ENCODE data around the gene WNT3. TPM values are rescaled to one million over a fixed set of nuclear protein-coding genes. Genes with fewer than 3 reads are reported as not detected.
A peak's percentile ranks its signal among the peaks of the same experiment; 100 is the strongest.

Gene WNT3
- total RNA-seq, 1 donor from 2014 or later = 14.4 TPM

- Mint-ChIP-seq H3K27ac (ENCODE audit: unreplicated experiment) (no peak overlapping the region), H3K27me3 (ENCODE audit: unreplicated experiment) (peaks cover 9% of the 10 kb centered on the region), H3K4me1 (ENCODE audit: unreplicated experiment) (peaks cover 49% of the 10 kb centered on the region)
Measured at GRCh38 chr17:46814446-46814845, 4.0 kb downstream of the WNT3 start.

GRCh38 chr17:46813920-46814319, 4.6 kb downstream of the WNT3 start:
- Mint-ChIP-seq H3K4me3 (ENCODE audit: unreplicated experiment) (no peak overlapping the region), H3K27me3 (ENCODE audit: unreplicated experiment) (peaks cover 9% of the 10 kb centered on the region), H3K9me3 (ENCODE audit: unreplicated experiment) (no peaks in the 10 kb centered on the region), H3K36me3 (ENCODE audit: low read depth, unreplicated experiment) (peaks cover 7% of the 10 kb centered on the region), H3K4me1 (ENCODE audit: unreplicated experiment) (peaks cover 51% of the 10 kb centered on the region), H3K27ac (ENCODE audit: unreplicated experiment) (no peak overlapping the region)
- DNase-seq (ENCODE audit: low spot score) = no peak
- no peak for TF ChIP-seq CTCF (IDR thresholded peaks at IDR 0.05; ENCODE audit: unreplicated experiment)

More at GRCh38 chr17:46814446-46814845, 4.0 kb downstream of the WNT3 start:
- H3K9me3 Mint-ChIP-seq (ENCODE audit: unreplicated experiment) = no peaks in the 10 kb centered on the region
- no peak for DNase-seq (ENCODE audit: low spot score)
- no peak for TF ChIP-seq CTCF (IDR thresholded peaks at IDR 0.05; ENCODE audit: unreplicated experiment)
- H3K36me3 Mint-ChIP-seq (ENCODE audit: low read depth, unreplicated experiment) = peaks cover 7% of the 10 kb centered on the region
- no peak overlapping the region for H3K4me3 Mint-ChIP-seq (ENCODE audit: unreplicated experiment)

GRCh38 chr17:46812624-46813318, 5.7 kb downstream of the WNT3 start:
- H3K27me3 Mint-ChIP-seq (ENCODE audit: unreplicated experiment) = peaks cover 9% of the 10 kb centered on the region

GRCh38 chr17:46811978-46812583, 6.4 kb downstream of the WNT3 start:
- TF ChIP-seq CTCF (IDR thresholded peaks at IDR 0.05; ENCODE audit: unreplicated experiment) = no peak
- H3K27me3 Mint-ChIP-seq (ENCODE audit: unreplicated experiment) = peaks cover 7% of the 10 kb centered on the region
- peaks cover 14% of the 10 kb centered on the region for H3K36me3 Mint-ChIP-seq (ENCODE audit: low read depth, unreplicated experiment)
- H3K27ac Mint-ChIP-seq (ENCODE audit: unreplicated experiment) = no peak overlapping the region
- H3K9me3 Mint-ChIP-seq (ENCODE audit: unreplicated experiment) = no peaks in the 10 kb centered on the region
- H3K4me1 Mint-ChIP-seq (ENCODE audit: unreplicated experiment) = peaks cover 49% of the 10 kb centered on the region
- DNase-seq (ENCODE audit: low spot score) = no peak
- H3K4me3 Mint-ChIP-seq (ENCODE audit: unreplicated experiment) = no peak overlapping the region

More at GRCh38 chr17:46812624-46813318, 5.7 kb downstream of the WNT3 start:
- H3K9me3 Mint-ChIP-seq (ENCODE audit: unreplicated experiment) = no peaks in the 10 kb centered on the region
- peak overlapping the region; percentile 75 for H3K27ac Mint-ChIP-seq (ENCODE audit: unreplicated experiment)
- peak overlapping the region; percentile 42 for H3K4me3 Mint-ChIP-seq (ENCODE audit: unreplicated experiment)
- no peak for TF ChIP-seq CTCF (IDR thresholded peaks at IDR 0.05; ENCODE audit: unreplicated experiment)
- DNase-seq (ENCODE audit: low spot score) = no peak
- H3K4me1 Mint-ChIP-seq (ENCODE audit: unreplicated experiment) = peaks cover 48% of the 10 kb centered on the region
- H3K36me3 Mint-ChIP-seq (ENCODE audit: low read depth, unreplicated experiment) = peaks cover 15% of the 10 kb centered on the region

- no peak for TF ChIP-seq CTCF (IDR thresholded peaks at IDR 0.05; ENCODE audit: unreplicated experiment)
Measured at GRCh38 chr17:46810837-46811236, 7.7 kb downstream of the WNT3 start.

More at GRCh38 chr17:46810837-46811236, 7.7 kb downstream of the WNT3 start:
- peaks cover 40% of the 10 kb centered on the region for H3K4me1 Mint-ChIP-seq (ENCODE audit: unreplicated experiment)
- H3K27ac Mint-ChIP-seq (ENCODE audit: unreplicated experiment) = no peak overlapping the region
- peaks cover 14% of the 10 kb centered on the region for H3K36me3 Mint-ChIP-seq (ENCODE audit: low read depth, unreplicated experiment)
- no peak overlapping the region for H3K4me3 Mint-ChIP-seq (ENCODE audit: unreplicated experiment)
- no peak for DNase-seq (ENCODE audit: low spot score)
- H3K9me3 Mint-ChIP-seq (ENCODE audit: unreplicated experiment) = no peaks in the 10 kb centered on the region
- H3K27me3 Mint-ChIP-seq (ENCODE audit: unreplicated experiment) = peaks cover 2% of the 10 kb centered on the region

Measured in endothelial cell (in vitro differentiated cells).